Measurements from ENCODE around the gene CRLF1. TPM values are rescaled to one million over a fixed set of nuclear protein-coding genes. Genes with fewer than 3 reads are reported as not detected.

The CRLF1 gene
- total RNA-seq, 1 donor from 2014 or later = 23.4 TPM

GRCh38 chr19:18647807-18648206 lies 41.2 kb upstream of the CRLF1 start:
- intact Hi-C loops (cut with DNase I) = no loop called here
- peaks cover 30% of the 10 kb centered on the region for H3K4me1 ChIP-seq
- no peak for DNase-seq
- ATAC-seq = no peak
- H3K4me3 ChIP-seq = no peak overlapping the region
- no peaks in the 10 kb centered on the region for H3K9me3 ChIP-seq
- H3K27ac ChIP-seq = no peak overlapping the region
- H3K27me3 ChIP-seq = no peaks in the 10 kb centered on the region
- TF ChIP-seq CTCF (IDR thresholded peaks at IDR 0.05) = no peak
- no peaks in the 10 kb centered on the region for H3K36me3 ChIP-seq

- H3K4me1 ChIP-seq = peaks cover 30% of the 10 kb centered on the region
- no peaks in the 10 kb centered on the region for H3K27me3 ChIP-seq
- no peak for DNase-seq
- H3K36me3 ChIP-seq = no peaks in the 10 kb centered on the region
- no peak overlapping the region for H3K4me3 ChIP-seq
- no peak for ATAC-seq
- no peak for TF ChIP-seq CTCF (IDR thresholded peaks at IDR 0.05)
- no peak overlapping the region for H3K27ac ChIP-seq
- H3K9me3 ChIP-seq = no peaks in the 10 kb centered on the region
- intact Hi-C loops (cut with DNase I) = no loop called here
Observed at GRCh38 chr19:18647371-18647767, 40.8 kb upstream of the CRLF1 start.

- peaks cover 30% of the 10 kb centered on the region for H3K4me1 ChIP-seq
- H3K36me3 ChIP-seq = no peaks in the 10 kb centered on the region
- no peak for TF ChIP-seq CTCF (IDR thresholded peaks at IDR 0.05)
- no peaks in the 10 kb centered on the region for H3K9me3 ChIP-seq
- H3K27ac ChIP-seq = no peak overlapping the region
- DNase-seq (no peak), ATAC-seq (no peak)
- H3K4me3 ChIP-seq = no peak overlapping the region
- intact Hi-C loops (cut with DNase I) = no loop called here
- no peaks in the 10 kb centered on the region for H3K27me3 ChIP-seq
Observed at GRCh38 chr19:18646535-18647370, 40.2 kb upstream of the CRLF1 start.

- H3K27me3 ChIP-seq = no peaks in the 10 kb centered on the region
Observed at GRCh38 chr19:18645035-18645511, 38.5 kb upstream of the CRLF1 start.

DNA sequence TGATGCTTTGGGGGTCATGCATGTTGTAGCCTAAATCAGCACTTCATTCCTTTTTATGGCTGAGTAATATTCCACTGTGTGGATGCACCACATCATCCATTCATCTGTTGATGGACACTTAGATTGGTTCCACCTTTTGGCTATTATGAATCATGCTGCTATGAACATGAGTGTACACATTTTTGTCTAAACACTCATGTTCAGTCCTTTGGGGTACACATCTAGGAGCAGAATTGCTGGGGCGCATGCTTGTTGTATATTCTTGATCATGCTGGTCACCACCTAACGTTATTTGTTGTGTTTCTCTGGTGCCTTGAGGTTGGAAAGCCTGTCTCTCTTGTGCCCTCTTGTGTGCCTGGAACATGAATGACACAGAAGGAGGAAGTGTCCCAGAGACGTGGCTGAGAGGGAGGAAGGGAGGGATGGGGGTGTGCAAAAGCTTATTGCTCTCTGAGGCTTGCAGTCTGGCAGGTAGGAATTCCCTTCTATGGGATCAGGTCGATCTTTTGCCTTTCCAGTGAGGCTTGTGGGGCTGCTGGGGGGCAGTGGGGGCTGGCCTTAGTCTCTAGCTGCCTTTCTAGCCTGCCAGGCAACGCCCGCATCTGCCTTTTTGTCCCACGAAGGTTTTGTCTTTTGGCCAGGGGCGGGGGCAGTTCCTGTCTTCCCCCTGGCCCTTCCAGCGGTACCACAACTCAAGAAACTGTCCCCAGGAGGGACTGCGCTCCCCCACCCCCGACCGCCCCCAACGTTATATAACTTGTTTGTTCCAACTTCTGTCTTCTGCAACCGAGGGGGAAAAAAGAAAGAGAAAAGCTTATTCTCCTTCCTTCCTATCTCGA lies 37.8 kb upstream of the CRLF1 start:
- H3K36me3 ChIP-seq = no peaks in the 10 kb centered on the region
- peak; percentile 80 for ATAC-seq
- DNase-seq = no peak
- H3K4me3 ChIP-seq = no peak overlapping the region
- peak; percentile 17 for TF ChIP-seq CTCF (IDR thresholded peaks at IDR 0.05)
- H3K4me1 ChIP-seq = peaks cover 15% of the 10 kb centered on the region
- no peaks in the 10 kb centered on the region for H3K27me3 ChIP-seq
- no peaks in the 10 kb centered on the region for H3K9me3 ChIP-seq
- no peak overlapping the region for H3K27ac ChIP-seq
- intact Hi-C loops (cut with DNase I) = no loop called here

More at GRCh38 chr19:18645035-18645511, 38.5 kb upstream of the CRLF1 start:
- Histone ChIP-seq H3K9me3 (no peaks in the 10 kb centered on the region), H3K4me1 (peaks cover 22% of the 10 kb centered on the region), H3K4me3 (no peak overlapping the region), H3K36me3 (no peaks in the 10 kb centered on the region), H3K27ac (no peak overlapping the region)
- no peak for DNase-seq
- no peak for TF ChIP-seq CTCF (IDR thresholded peaks at IDR 0.05)
- intact Hi-C loops (cut with DNase I) = no loop called here
- no peak for ATAC-seq
